Measurements from ENCODE around the gene OPCML.

OPCML gene

DNA sequence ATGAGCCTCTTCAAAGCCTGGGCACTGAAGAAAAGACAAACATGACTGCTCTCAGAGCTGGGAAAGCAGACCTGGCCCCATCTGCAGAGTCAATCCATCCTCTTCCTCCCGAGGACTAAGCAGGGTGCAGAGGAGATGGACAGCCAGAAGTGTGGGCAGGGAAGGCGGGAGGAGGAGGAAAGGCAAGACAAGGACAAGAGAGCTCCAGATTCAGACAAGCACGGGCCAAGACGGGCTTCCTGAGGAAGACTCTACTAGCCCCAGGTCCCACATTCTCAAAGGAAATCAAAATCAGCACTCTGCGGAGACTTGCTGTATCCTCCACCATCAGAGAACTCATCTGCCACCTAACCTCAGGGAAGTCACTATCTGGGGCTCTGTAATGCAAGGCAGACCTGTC, 28.5 kb downstream of the OPCML start:
- DNase-seq (ENCODE audit: low spot score): no peak

DNA sequence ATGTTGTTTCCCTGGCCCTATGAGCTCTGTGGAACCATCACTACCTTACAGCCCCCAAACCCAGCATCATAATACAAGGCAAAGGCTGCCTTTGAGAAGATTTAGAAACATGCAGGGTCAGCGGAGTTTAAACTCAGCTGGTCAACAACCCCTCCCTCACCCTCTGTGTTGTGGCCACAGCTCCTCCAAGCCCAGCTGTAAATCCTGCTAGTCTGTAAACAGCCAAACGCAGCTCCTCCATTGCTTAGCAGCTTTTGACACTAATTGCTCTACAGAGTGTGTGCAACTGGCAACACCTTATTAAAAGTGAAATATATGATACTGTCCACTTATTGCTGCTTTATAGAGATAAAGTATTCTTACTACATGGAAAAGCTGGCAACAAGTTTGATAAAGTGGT, 29.1 kb downstream of the OPCML start:
- no peak for DNase-seq (ENCODE audit: low spot score)

- no peak for DNase-seq (ENCODE audit: low spot score)
These were observed 30.4 kb downstream of the OPCML start for GRCh38 chr11:133501643-133502539.

DNA sequence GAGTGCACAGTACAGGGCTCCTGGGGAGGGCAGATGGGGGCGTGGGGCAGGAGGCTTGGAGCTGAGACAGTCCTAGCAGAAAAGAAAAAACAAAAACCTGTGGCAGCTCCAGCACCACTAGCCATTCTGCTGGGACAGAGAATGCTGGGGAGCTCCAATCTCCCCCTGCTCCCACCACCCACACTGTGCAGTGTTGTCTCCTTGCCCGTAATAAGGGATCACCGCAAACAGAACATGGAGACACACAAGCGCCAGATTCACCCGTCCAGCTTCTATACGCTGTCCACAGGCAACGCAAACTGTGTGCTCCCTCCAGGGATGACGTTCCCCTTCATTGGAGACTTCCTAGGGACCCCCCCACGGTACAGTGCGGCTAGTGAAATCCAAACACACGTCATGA, 31.4 kb downstream of the OPCML start:
- no peak for DNase-seq (ENCODE audit: low spot score)

- no peak for DNase-seq (ENCODE audit: low spot score)
These were observed 31.9 kb downstream of the OPCML start for GRCh38 chr11:133500435-133500834.

DNA sequence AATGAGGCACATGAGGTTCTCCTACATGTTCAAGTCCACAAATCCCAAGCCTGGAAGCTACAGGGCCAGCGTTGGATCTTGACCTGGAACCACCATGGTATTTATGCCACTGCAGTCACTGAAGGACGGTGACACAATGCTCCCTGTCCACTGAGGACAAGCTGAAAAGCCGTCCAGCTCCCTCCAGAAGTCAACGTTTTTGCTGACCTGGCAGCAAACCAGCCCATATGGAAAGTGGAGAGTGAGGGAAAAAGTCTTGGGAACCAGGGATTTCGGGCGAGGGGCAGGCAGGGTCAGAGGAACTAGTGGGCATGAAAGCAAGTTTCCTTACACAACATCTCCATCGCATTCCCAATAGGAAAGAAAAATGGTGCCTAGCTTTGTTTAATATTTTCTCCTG, 33.3 kb downstream of the OPCML start:
- DNase-seq (ENCODE audit: low spot score): no peak

DNA sequence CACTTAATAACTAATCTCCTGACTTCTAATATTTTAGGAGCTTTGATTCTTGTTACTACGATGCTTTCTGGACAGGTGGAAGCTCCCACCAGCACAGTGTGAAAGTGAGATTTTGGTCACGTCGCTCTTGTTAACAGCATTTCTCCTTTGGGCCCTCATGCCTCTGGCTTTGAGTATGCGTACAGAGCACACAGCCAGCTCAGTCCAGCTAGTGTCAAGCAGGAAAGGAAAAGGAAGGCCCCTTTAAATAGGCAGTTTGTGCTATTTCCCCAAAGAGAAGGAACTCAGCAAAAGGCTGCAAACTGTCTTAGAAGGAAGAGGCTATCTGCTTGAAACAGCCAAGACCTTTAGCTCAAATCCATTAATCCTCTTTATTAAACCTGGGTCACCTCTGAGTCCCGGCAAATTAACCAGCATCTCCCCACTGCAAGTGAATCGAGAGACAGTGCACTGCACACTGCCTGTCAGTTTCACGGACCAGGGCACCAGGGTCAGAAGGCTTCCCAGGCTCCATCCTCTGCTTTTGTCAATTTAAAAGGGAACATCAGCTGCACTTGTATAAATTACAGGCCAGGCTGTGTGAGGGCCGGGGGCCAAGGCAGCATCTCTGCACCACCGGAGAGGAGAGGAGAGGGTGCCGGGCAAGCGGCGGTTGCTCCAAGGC, 34.7 kb downstream of the OPCML start:
- no peak for DNase-seq (ENCODE audit: low spot score)

GRCh38 chr11:133492895-133493294, 39.4 kb downstream of the OPCML start:
- DNase-seq (ENCODE audit: low spot score): no peak

GRCh38 chr11:133491680-133492383, 40.5 kb downstream of the OPCML start:
- DNase-seq (ENCODE audit: low spot score): no peak

DNA sequence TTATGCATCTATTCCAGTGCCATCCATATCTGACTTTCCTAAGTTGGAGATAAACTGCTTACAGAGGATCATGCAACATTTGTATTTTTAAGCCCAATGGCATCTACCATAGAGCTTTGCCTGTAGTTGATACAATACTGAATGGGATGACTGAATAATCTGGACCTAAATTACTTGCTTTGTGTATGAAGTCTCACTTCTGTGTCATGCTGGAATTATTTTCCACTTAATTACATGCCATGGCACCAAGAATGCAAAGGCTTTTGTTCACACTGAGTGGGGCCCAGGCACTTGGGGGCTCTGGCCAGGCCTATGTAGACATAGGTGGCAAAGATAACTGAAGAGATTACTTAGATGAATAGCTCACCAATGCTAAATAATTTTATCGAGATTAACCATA, 51.6 kb downstream of the OPCML start:
- no peak for DNase-seq (ENCODE audit: low spot score)

DNA sequence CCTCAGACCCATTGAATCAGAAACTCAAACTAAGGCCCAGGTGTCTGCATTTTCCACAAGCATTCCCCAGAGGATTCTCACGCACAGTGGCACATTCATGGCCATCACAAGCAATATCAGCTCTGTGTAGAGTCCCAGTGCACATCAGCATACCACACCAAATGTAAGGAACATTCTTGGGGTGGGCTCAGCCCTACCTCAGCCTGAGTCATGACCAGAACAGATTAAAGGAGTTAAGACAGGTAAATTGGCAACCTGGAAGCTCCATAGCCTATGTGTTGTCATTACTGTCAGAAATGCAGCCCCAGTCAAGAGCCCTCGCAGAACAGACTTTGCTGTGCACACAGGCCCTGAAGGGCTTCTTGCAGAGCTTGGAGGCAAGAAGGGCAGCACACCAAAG, 53.1 kb downstream of the OPCML start:
- DNase-seq (ENCODE audit: low spot score): no peak

DNA sequence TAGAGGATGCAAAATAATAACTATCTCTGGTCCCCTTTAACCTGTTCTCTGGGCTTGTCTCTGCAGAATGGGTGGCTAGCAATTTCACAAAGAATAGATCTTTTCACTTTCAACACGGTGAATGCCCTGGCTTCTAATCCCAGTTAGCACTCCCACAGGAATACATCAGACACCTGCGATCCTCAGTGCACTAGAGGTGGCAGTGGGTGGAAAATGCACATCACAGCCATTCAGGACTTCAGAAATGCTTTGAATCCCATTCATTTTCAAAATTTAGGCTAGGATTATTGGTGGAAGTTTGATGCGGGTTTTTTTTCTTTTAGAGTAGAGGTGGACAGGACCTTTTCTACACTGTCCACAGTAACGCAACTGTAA, 55.1 kb downstream of the OPCML start:
- no peak for DNase-seq (ENCODE audit: low spot score)

DNA sequence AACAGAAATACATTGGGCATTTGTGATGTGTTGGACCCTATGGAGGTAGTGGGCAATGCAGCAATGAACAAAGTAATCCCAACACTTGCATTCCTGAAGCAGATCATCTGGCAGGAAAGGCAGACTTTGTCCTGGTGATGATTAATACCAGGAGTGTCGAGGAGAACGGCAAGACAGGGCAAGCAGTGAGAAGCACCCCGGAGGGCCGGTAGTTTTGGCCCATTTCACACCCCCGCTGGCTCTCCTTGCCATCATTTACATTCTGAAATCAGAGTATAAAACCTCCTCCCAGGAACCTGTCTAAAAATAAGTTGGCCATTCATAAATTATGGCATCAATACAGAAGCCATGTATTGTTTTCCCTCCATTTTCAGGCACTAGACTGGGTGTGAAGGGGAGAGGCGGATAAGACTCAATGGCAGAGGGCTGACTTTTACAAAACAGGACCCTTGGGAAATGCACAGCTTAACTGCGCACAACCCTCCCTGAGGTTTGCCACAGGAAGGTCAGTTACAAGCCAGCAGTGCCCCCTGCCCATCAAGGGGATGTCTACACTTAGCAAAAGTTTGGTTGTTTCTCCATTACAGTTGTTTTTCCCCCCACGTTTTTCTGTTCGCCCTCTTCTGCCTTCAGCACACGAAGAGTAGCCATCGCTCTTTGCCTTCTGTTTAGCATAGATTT, 55.6 kb downstream of the OPCML start:
- no peak for DNase-seq (ENCODE audit: low spot score)

DNA sequence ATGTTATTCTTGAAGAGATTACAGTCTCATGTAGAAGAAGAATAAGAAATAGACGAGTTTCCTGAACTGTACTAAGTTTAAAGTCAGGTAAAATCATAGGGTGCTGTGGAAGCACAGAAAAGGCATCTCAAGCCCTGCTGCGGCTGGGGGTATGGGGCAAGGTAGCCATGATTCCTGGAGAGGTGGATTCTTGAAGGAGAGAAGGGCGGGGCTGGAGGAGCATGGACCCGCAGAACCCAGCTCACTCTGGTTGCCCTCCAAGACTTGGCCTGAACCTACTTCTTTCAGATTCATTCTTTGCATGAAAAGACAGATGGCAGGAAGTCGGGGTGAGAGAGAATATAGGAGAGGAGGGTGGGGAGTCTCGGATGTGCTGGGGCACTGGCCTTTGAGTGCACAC, 57.8 kb downstream of the OPCML start:
- no peak for DNase-seq (ENCODE audit: low spot score)

GRCh38 chr11:133467686-133468085, 64.6 kb downstream of the OPCML start:
- no peak for DNase-seq (ENCODE audit: low spot score)

GRCh38 chr11:133443206-133443747, 89.0 kb downstream of the OPCML start:
- no peak for DNase-seq (ENCODE audit: low spot score)

GRCh38 chr11:133441964-133442660, 90.2 kb downstream of the OPCML start:
- no peak for DNase-seq (ENCODE audit: low spot score)

DNA sequence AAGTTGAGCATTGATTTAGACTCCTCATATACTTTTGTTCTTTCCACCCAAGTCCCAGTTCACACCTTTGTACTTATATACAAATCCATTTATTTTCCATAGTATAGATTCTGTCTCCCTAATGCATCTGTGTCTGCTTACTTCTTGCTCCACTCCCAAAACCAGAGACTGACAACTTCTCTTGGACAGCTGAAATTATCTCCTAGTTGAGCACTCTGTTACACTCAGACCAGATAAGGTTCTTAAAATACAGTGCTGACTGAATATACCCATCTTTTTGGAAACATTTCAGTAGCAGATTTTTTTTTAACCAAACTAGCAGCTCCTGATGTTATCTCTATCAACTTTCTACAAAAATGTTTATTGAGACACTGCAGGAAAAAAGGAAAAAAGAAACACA, 106.3 kb downstream of the OPCML start:
- no peak for DNase-seq (ENCODE audit: low spot score)

- DNase-seq (ENCODE audit: low spot score): no peak
These were observed 107.1 kb downstream of the OPCML start for GRCh38 chr11:133425245-133425644.

DNA sequence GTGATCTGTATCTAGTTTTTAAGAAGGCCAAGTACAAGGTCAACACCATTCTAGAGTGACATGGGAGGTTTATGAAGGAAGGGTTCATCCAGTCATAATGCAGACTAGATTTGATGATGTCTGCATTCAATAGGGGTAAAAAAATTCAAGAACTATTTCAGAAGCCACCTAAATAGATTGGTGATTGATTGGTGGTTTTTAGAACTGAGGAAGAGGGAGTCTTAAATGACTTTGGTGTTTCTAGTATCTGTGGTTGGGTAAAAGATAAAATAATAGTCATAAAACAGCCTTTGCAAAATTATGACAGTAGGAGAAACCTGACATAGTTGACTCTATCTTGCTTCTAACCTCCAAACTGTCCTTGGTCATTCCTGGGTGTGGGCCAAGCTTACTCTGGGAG, 114.1 kb downstream of the OPCML start:
- no peak for DNase-seq (ENCODE audit: low spot score)

- no peak for DNase-seq (ENCODE audit: low spot score)
These were observed 117.8 kb downstream of the OPCML start for GRCh38 chr11:133414506-133414905.

- DNase-seq (ENCODE audit: low spot score): no peak
These were observed 118.6 kb downstream of the OPCML start for GRCh38 chr11:133413703-133414102.

All from AG08396 (cell line).